DND-41 (cell line): ENCODE measurements around the gene KDSR.

Experiments used
- ATAC-seq: fragments of 200-7000 bp; cut with Tn5 transposase; 3 replicates; pipeline ENCODE4 v1.9.1; 2021; ENCODE audit warnings: low read depth; ENCODE audit not compliant: insufficient read depth
- DNase-seq: peaks from one replicate; pipeline ENCODE4 v3.0.0-alpha.2; 2020
- H2AFZ ChIP-seq: 2 replicates; pipeline ENCODE4 v1.6.0; 2012; ENCODE audit warnings: low read depth, low read length
- H3K27ac ChIP-seq: 2 replicates; pipeline ENCODE4 v1.5.1; 2012; ENCODE audit warnings: low read length, inconsistent platforms
- H3K27me3 ChIP-seq: fragments of 200-600 bp; sonication (generic); 2 replicates; pipeline ENCODE4 v1.6.0; 2012; ENCODE audit warnings: low read length, mild to moderate bottlenecking, inconsistent platforms; ENCODE audit not compliant: insufficient read depth, poor library complexity
- H3K36me3 ChIP-seq: 2 replicates; pipeline ENCODE4 v1.5.1; 2012; ENCODE audit warnings: low read length, inconsistent platforms; ENCODE audit not compliant: insufficient read depth
- H3K4me1 ChIP-seq: 2 replicates; pipeline ENCODE4 v1.5.1; 2012; ENCODE audit warnings: mild to moderate bottlenecking, low read length; ENCODE audit not compliant: insufficient read depth
- H3K4me2 ChIP-seq: 2 replicates; pipeline ENCODE4 v1.6.0; 2012; ENCODE audit warnings: mild to moderate bottlenecking, moderate library complexity, low read length, inconsistent platforms; ENCODE audit not compliant: insufficient read depth
- H3K4me3 ChIP-seq, 2 experiments: fragments of 200-600 bp in 1 of 2; shearing (Covaris generic) in 1 of 2; 2 replicates each; pipeline ENCODE4 v1.5.1; 2012 to 2016; ENCODE audit warnings: inconsistent platforms in 2 of 2, low read length in 2 of 2, mild to moderate bottlenecking in 2 of 2, low read depth in 1 of 2, moderate library complexity in 1 of 2
- H3K79me2 ChIP-seq: 2 replicates; pipeline ENCODE4 v1.6.0; 2012; ENCODE audit warnings: low read length, inconsistent platforms; ENCODE audit not compliant: insufficient read depth
- H3K9ac ChIP-seq: 2 replicates; pipeline ENCODE4 v1.6.0; 2012; ENCODE audit warnings: low read depth, mild to moderate bottlenecking, inconsistent platforms, low read length, moderate library complexity
- H3K9me3 ChIP-seq: 2 replicates; pipeline ENCODE4 v1.5.1; 2012; ENCODE audit warnings: low read length, moderate library complexity, mild to moderate bottlenecking, inconsistent platforms; ENCODE audit not compliant: insufficient read depth, severe bottlenecking
- H4K20me1 ChIP-seq: 2 replicates; pipeline ENCODE4 v1.6.0; 2012; ENCODE audit warnings: low read length; ENCODE audit not compliant: insufficient read depth
- EZH2 ChIP-seq: IDR thresholded peaks from 3 replicates; pipeline ENCODE4 v1.6.1; 2012; ENCODE audit warnings: borderline replicate concordance, low read depth, mild to moderate bottlenecking, moderate library complexity, low read length, inconsistent platforms; ENCODE audit not compliant: severe bottlenecking
- TF ChIP-seq, protein P1 (sequence below): IDR thresholded peaks from 2 replicates; pipeline ENCODE4 v1.5.1; 2012; ENCODE audit warnings: borderline replicate concordance, low read length, moderate library complexity, mild to moderate bottlenecking; ENCODE audit not compliant: poor library complexity, severe bottlenecking; ENCODE audit errors: extremely low read depth

Gene KDSR

DNA sequence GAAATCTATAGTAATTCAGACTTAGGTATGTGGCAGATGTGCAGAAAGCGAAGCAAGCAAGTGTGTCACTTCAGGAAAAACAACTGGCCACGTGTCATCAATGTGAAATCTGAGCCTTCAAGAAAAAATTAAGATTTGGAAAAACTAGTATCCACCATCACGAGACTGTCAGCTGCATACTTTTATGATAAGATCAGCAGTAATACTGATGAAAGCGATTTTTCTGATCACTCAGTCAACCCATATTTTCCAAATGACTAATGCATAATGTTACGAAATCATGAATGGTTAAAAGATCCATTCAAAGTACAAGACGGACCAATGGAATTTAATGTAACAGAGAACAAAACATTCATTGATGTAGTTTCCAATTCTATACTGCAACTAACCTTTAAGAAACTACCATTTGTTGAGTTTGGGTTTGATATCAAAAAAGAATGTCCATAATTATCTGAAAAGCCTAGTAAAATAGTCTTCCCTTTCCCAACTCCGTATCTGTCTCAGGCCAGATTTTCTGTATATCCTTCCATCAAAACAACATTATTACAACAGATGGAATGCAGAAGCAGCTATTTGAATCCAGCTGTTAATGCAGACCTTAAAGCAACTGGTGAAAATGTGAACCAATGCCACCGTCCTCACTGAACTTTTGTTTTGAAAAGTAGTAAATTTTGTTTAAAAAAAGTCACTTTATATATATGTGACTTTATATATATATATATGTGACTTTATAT is 30.5 kb downstream of the KDSR start:
- DNase-seq = no peak
- Histone ChIP-seq H4K20me1 (no peaks in the 10 kb centered on the region), H3K36me3 (peaks cover 73% of the 10 kb centered on the region), H3K9ac (no peak overlapping the region), H3K9me3 (no peaks in the 10 kb centered on the region), H2AFZ (no peak overlapping the region), H3K27me3 (no peaks in the 10 kb centered on the region), H3K4me3 (no peak overlapping the region), H3K4me1 (no peaks in the 10 kb centered on the region), H3K79me2 (no peaks in the 10 kb centered on the region), H3K4me2 (no peak overlapping the region), H3K27ac (no peak overlapping the region)
- TF ChIP-seq, protein P1, sequence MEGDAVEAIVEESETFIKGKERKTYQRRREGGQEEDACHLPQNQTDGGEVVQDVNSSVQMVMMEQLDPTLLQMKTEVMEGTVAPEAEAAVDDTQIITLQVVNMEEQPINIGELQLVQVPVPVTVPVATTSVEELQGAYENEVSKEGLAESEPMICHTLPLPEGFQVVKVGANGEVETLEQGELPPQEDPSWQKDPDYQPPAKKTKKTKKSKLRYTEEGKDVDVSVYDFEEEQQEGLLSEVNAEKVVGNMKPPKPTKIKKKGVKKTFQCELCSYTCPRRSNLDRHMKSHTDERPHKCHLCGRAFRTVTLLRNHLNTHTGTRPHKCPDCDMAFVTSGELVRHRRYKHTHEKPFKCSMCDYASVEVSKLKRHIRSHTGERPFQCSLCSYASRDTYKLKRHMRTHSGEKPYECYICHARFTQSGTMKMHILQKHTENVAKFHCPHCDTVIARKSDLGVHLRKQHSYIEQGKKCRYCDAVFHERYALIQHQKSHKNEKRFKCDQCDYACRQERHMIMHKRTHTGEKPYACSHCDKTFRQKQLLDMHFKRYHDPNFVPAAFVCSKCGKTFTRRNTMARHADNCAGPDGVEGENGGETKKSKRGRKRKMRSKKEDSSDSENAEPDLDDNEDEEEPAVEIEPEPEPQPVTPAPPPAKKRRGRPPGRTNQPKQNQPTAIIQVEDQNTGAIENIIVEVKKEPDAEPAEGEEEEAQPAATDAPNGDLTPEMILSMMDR = no peak
- no peak for TF ChIP-seq EZH2
- no peak for ATAC-seq

DNA sequence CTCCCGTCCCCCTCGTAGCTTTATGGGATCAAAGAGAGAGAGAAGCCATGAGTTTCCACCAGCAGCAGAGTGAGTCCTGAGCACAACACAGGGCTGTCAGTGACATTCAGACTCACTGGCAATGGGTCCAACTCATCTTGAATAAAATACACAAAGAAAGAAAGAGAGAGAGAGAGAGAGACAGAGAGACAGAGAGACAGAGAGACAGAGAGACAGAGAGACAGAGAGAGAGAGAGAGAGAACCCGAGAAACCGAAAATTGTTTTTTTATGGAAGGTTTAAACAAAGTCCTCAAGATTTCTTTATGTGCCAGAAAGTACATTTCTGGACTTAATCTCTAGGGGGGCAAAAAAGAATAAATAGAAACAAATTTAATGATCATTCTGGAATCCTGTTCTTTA is 35.9 kb downstream of the KDSR start:
- Histone ChIP-seq H2AFZ (no peak overlapping the region), H3K9me3 (no peaks in the 10 kb centered on the region), H3K4me3 (no peak overlapping the region), H4K20me1 (no peaks in the 10 kb centered on the region), H3K79me2 (no peaks in the 10 kb centered on the region), H3K4me2 (no peak overlapping the region), H3K4me1 (no peaks in the 10 kb centered on the region), H3K9ac (no peak overlapping the region), H3K27me3 (no peaks in the 10 kb centered on the region), H3K27ac (no peak overlapping the region), H3K36me3 (peaks cover 47% of the 10 kb centered on the region)
- ATAC-seq (no peak), DNase-seq (no peak)
- TF ChIP-seq EZH2 = no peak
- TF ChIP-seq, protein P1 = no peak

GRCh38 chr18:63329431-63330145 is 37.4 kb downstream of the KDSR start:
- no peaks in the 10 kb centered on the region for H3K27me3 ChIP-seq
- H2AFZ ChIP-seq = no peak overlapping the region
- H3K27ac ChIP-seq = no peak overlapping the region
- no peak overlapping the region for H3K4me3 ChIP-seq
- H3K4me1 ChIP-seq = no peaks in the 10 kb centered on the region
- H3K36me3 ChIP-seq = peaks cover 35% of the 10 kb centered on the region
- no peaks in the 10 kb centered on the region for H3K9me3 ChIP-seq
- no peaks in the 10 kb centered on the region for H4K20me1 ChIP-seq
- TF ChIP-seq, protein P1 = no peak
- no peak for TF ChIP-seq EZH2
- no peak overlapping the region for H3K4me2 ChIP-seq
- ATAC-seq = no peak
- no peak overlapping the region for H3K9ac ChIP-seq
- no peak for DNase-seq
- no peaks in the 10 kb centered on the region for H3K79me2 ChIP-seq
